Measurements from ENCODE around the gene SH3RF3.

SH3RF3 gene

GRCh38 chr2:109258376-109258775 is 129.4 kb downstream of the SH3RF3 start:
- no peaks in the 10 kb centered on the region for H3K36me3 ChIP-seq (replicated peaks)
- peaks cover 9% of the 10 kb centered on the region for H3K27me3 ChIP-seq (ENCODE audit: low read depth)
- no peaks in the 10 kb centered on the region for H3K4me1 ChIP-seq
- H3K9me3 ChIP-seq = no peaks in the 10 kb centered on the region
- no peak overlapping the region for H3K4me3 ChIP-seq
- in situ Hi-C loops (cut with MboI; ENCODE audit: low sequenced_read_pairs) = no loop called here
- no peak for DNase-seq (ENCODE audit: low spot score in 2 of 2)

GRCh38 chr2:109258905-109259540 is 130.0 kb downstream of the SH3RF3 start:
- peaks cover 9% of the 10 kb centered on the region for H3K27me3 ChIP-seq (ENCODE audit: low read depth)
- no peaks in the 10 kb centered on the region for H3K4me1 ChIP-seq
- H3K4me3 ChIP-seq = no peak overlapping the region
- DNase-seq (ENCODE audit: low spot score in 2 of 2) = no peak
- no peaks in the 10 kb centered on the region for H3K36me3 ChIP-seq (replicated peaks)
- in situ Hi-C loops (cut with MboI; ENCODE audit: low sequenced_read_pairs) = no loop called here
- no peaks in the 10 kb centered on the region for H3K9me3 ChIP-seq

GRCh38 chr2:109259671-109260070 is 130.7 kb downstream of the SH3RF3 start:
- Histone ChIP-seq H3K9me3 (no peaks in the 10 kb centered on the region), H3K4me3 (no peak overlapping the region), H3K4me1 (no peaks in the 10 kb centered on the region), H3K36me3 (replicated peaks) (no peaks in the 10 kb centered on the region), H3K27me3 (ENCODE audit: low read depth) (peaks cover 9% of the 10 kb centered on the region)
- no peak for DNase-seq (ENCODE audit: low spot score in 2 of 2)
- in situ Hi-C loops (cut with MboI; ENCODE audit: low sequenced_read_pairs) = no loop called here

GRCh38 chr2:109260116-109260855 is 131.3 kb downstream of the SH3RF3 start:
- in situ Hi-C loops (cut with MboI; ENCODE audit: low sequenced_read_pairs) = no loop called here
- H3K9me3 ChIP-seq = no peaks in the 10 kb centered on the region
- H3K4me1 ChIP-seq = no peaks in the 10 kb centered on the region
- no peaks in the 10 kb centered on the region for H3K36me3 ChIP-seq (replicated peaks)
- no peak for DNase-seq (ENCODE audit: low spot score in 2 of 2)
- no peak overlapping the region for H3K4me3 ChIP-seq
- H3K27me3 ChIP-seq (ENCODE audit: low read depth) = peaks cover 9% of the 10 kb centered on the region

- in situ Hi-C loops (cut with MboI; ENCODE audit: low sequenced_read_pairs) = no loop called here
- Histone ChIP-seq H3K9me3 (no peaks in the 10 kb centered on the region), H3K27me3 (ENCODE audit: low read depth) (peaks cover 6% of the 10 kb centered on the region), H3K4me1 (no peaks in the 10 kb centered on the region), H3K36me3 (replicated peaks) (no peaks in the 10 kb centered on the region), H3K4me3 (no peak overlapping the region)
- no peak for DNase-seq (ENCODE audit: low spot score in 2 of 2)
Observed at GRCh38 chr2:109260886-109261700, 132.1 kb downstream of the SH3RF3 start.

GRCh38 chr2:109261906-109262631 is 133.1 kb downstream of the SH3RF3 start:
- in situ Hi-C loops (cut with MboI; ENCODE audit: low sequenced_read_pairs) = no loop called here
- Histone ChIP-seq H3K4me1 (no peaks in the 10 kb centered on the region), H3K9me3 (no peaks in the 10 kb centered on the region), H3K36me3 (replicated peaks) (no peaks in the 10 kb centered on the region), H3K27me3 (ENCODE audit: low read depth) (peaks cover 5% of the 10 kb centered on the region), H3K4me3 (no peak overlapping the region)
- no peak for DNase-seq (ENCODE audit: low spot score in 2 of 2)

- Histone ChIP-seq H3K4me3 (no peak overlapping the region), H3K4me1 (no peaks in the 10 kb centered on the region), H3K9me3 (no peaks in the 10 kb centered on the region), H3K27me3 (ENCODE audit: low read depth) (no peaks in the 10 kb centered on the region), H3K36me3 (replicated peaks) (no peaks in the 10 kb centered on the region)
- in situ Hi-C loops (cut with MboI; ENCODE audit: low sequenced_read_pairs) = no loop called here
- no peak for DNase-seq (ENCODE audit: low spot score in 2 of 2)
Observed at GRCh38 chr2:109264595-109265328, 135.8 kb downstream of the SH3RF3 start.

- Histone ChIP-seq H3K9me3 (no peaks in the 10 kb centered on the region), H3K4me3 (no peak overlapping the region), H3K27me3 (ENCODE audit: low read depth) (no peaks in the 10 kb centered on the region; the same call in 1 of the 2 replicates), H3K4me1 (no peaks in the 10 kb centered on the region), H3K36me3 (replicated peaks) (no peaks in the 10 kb centered on the region)
- in situ Hi-C loops (cut with MboI; ENCODE audit: low sequenced_read_pairs) = no loop called here
- DNase-seq (ENCODE audit: low spot score in 2 of 2) = no peak
Observed at GRCh38 chr2:109265369-109265768, 136.4 kb downstream of the SH3RF3 start.

GRCh38 chr2:109265953-109266352 is 136.9 kb downstream of the SH3RF3 start:
- Histone ChIP-seq H3K4me1 (no peaks in the 10 kb centered on the region), H3K9me3 (no peaks in the 10 kb centered on the region), H3K27me3 (ENCODE audit: low read depth) (no peaks in the 10 kb centered on the region; the same call in 1 of the 2 replicates), H3K36me3 (replicated peaks) (no peaks in the 10 kb centered on the region), H3K4me3 (no peak overlapping the region)
- in situ Hi-C loops (cut with MboI; ENCODE audit: low sequenced_read_pairs) = no loop called here
- DNase-seq (ENCODE audit: low spot score in 2 of 2) = no peak

- in situ Hi-C loops (cut with MboI; ENCODE audit: low sequenced_read_pairs) = no loop called here
- Histone ChIP-seq H3K27me3 (ENCODE audit: low read depth) (no peaks in the 10 kb centered on the region; the same call in 1 of the 2 replicates), H3K4me3 (no peak overlapping the region), H3K4me1 (no peaks in the 10 kb centered on the region), H3K9me3 (no peaks in the 10 kb centered on the region), H3K36me3 (replicated peaks) (no peaks in the 10 kb centered on the region)
- no peak for DNase-seq (ENCODE audit: low spot score in 2 of 2)
Observed at GRCh38 chr2:109266496-109266895, 137.5 kb downstream of the SH3RF3 start.

- no peaks in the 10 kb centered on the region for H3K9me3 ChIP-seq
- in situ Hi-C loops (cut with MboI; ENCODE audit: low sequenced_read_pairs) = no loop called here
- DNase-seq (ENCODE audit: low spot score in 2 of 2) = no peak
- H3K36me3 ChIP-seq (replicated peaks) = no peaks in the 10 kb centered on the region
- no peaks in the 10 kb centered on the region; the same call in 1 of the 2 replicates for H3K27me3 ChIP-seq (ENCODE audit: low read depth)
- H3K4me3 ChIP-seq = no peak overlapping the region
- no peaks in the 10 kb centered on the region for H3K4me1 ChIP-seq
Observed at GRCh38 chr2:109266998-109267854, 138.2 kb downstream of the SH3RF3 start.

- Histone ChIP-seq H3K4me1 (no peaks in the 10 kb centered on the region), H3K27me3 (ENCODE audit: low read depth) (no peaks in the 10 kb centered on the region; the same call in 1 of the 2 replicates), H3K9me3 (no peaks in the 10 kb centered on the region), H3K36me3 (replicated peaks) (no peaks in the 10 kb centered on the region), H3K4me3 (no peak overlapping the region)
- no peak for DNase-seq (ENCODE audit: low spot score in 2 of 2)
- in situ Hi-C loops (cut with MboI; ENCODE audit: low sequenced_read_pairs) = no loop called here
Observed at GRCh38 chr2:109268916-109269315, 139.9 kb downstream of the SH3RF3 start.

Measured in HAP-1 (cell line).